Measurements from ENCODE around the gene PDE4A.

DNA sequence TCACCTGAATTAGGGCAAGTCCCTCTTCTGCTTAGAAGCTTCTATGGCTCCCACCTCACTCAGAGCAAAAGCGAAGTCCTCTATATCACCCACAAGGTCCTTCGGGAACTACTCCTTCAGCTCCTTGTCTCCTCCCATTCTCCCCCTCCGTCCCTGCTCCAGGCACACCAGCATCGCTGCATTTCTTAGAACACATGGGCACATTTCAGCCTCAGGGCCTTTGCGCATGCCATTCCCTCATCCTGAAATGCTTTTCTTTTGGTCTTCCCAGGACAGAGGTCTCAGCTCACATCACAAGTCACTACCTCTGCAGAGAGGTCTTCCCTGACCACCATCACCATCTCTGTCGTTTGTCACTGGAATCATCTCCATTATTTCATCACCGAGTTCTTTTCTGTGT lies 92.9 kb downstream of the PDE4A start:
- TF ChIP-seq POLR2A (IDR thresholded peaks at IDR 0.05; ENCODE audit: low read length) (no peak), GATA1 (IDR thresholded peaks at IDR 0.05; ENCODE audit: low read depth, low read length) (no peak)
